SU-DHL-6 (cell line): ENCODE results near the gene C12orf60.

Experiments
- H2AFZ ChIP-seq: fragments of 200-600 bp; sonication (generic); 2 replicates; pipeline ENCODE4 v1.6.1; 2014; ENCODE audit warnings: low read depth, mild to moderate bottlenecking, moderate library complexity, mixed read lengths, antibody characterized with exemption, low read length; ENCODE audit not compliant: severe bottlenecking
- H3F3A ChIP-seq: fragments of 200-600 bp; shearing (Covaris generic); 2 replicates; pipeline ENCODE4 v1.6.0; 2016; ENCODE audit warnings: antibody characterized with exemption, mild to moderate bottlenecking; ENCODE audit not compliant: insufficient read depth
- H3K27ac ChIP-seq: fragments of 200-600 bp; sonication (generic); 2 replicates; pipeline ENCODE4 v1.5.1; 2016; ENCODE audit warnings: low read depth, mild to moderate bottlenecking, low read length, moderate library complexity, mixed read lengths
- H3K27me3 ChIP-seq: fragments of 200-600 bp; sonication (generic), shearing (Covaris generic); 2 replicates; pipeline ENCODE4 v1.6.0; 2014; ENCODE audit warnings: mild to moderate bottlenecking, low read length
- H3K36me3 ChIP-seq: fragments of 200-600 bp; sonication (generic); 2 replicates; pipeline ENCODE4 v1.6.1; 2014; ENCODE audit warnings: mild to moderate bottlenecking, low read length, mixed read lengths
- H3K4me2 ChIP-seq: fragments of 300-600, 200-600 bp; shearing (Covaris generic), sonication (generic); 2 replicates; pipeline ENCODE4 v1.6.0; 2014; ENCODE audit warnings: low read length, low read depth, mild to moderate bottlenecking; ENCODE audit not compliant: poor library complexity, severe bottlenecking
- H3K4me3 ChIP-seq: fragments of 200-600 bp; sonication (generic); 2 replicates; pipeline ENCODE4 v1.5.1; 2014; ENCODE audit warnings: antibody characterized with exemption, low read length, mild to moderate bottlenecking, mixed read lengths; ENCODE audit not compliant: insufficient read depth, poor library complexity, severe bottlenecking
- H3K79me2 ChIP-seq: fragments of 200-600 bp; sonication (generic); 2 replicates; pipeline ENCODE4 v1.6.1; 2014; ENCODE audit warnings: mild to moderate bottlenecking, low read length, moderate library complexity; ENCODE audit not compliant: insufficient read depth
- H3K9ac ChIP-seq: fragments of 200-600 bp; sonication (generic); 2 replicates; pipeline ENCODE4 v1.7.0; 2014; ENCODE audit warnings: mild to moderate bottlenecking, low read length
- H3K9me2 ChIP-seq: fragments of 200-600 bp; sonication (generic); replicated peaks from 2 replicates; pipeline ENCODE4 v1.6.1; 2014; ENCODE audit warnings: low read length; ENCODE audit not compliant: insufficient read depth
- H3K9me3 ChIP-seq: fragments of 200-600 bp; sonication (generic); 2 replicates; pipeline ENCODE4 v1.6.1; 2014; ENCODE audit warnings: low read length, mixed read lengths; ENCODE audit not compliant: insufficient read depth
- H4K20me1 ChIP-seq: fragments of 200-600 bp; sonication (generic); 2 replicates; pipeline ENCODE4 v1.6.1; 2014; ENCODE audit warnings: low read depth, mild to moderate bottlenecking, antibody characterized with exemption, low read length, moderate library complexity, mixed read lengths
- CTCF ChIP-seq: fragments of 200-600 bp; sonication (generic); IDR thresholded peaks from one replicate; pipeline ENCODE4 v1.5.1; 2017; ENCODE audit warnings: antibody characterized with exemption, mild to moderate bottlenecking, low read length, moderate library complexity; ENCODE audit not compliant: insufficient read depth, poor library complexity, severe bottlenecking
- EZH2phosphoT487 ChIP-seq: fragments of 200-600 bp; sonication (generic), shearing (Covaris generic); conservative IDR thresholded peaks from 2 replicates; pipeline ENCODE4 v1.6.1; 2018; ENCODE audit warnings: mild to moderate bottlenecking, antibody characterized with exemption, low read length, moderate library complexity, mixed read lengths

The C12orf60 gene

GRCh38 chr12:14782756-14783155, 20.7 kb upstream of the C12orf60 start:
- Histone ChIP-seq H4K20me1 (no peaks in the 10 kb centered on the region), H3K9me2 (no peaks in the 10 kb centered on the region), H3K79me2 (no peaks in the 10 kb centered on the region), H3K27me3 (no peaks in the 10 kb centered on the region), H3K27ac (no peak overlapping the region), H3K9ac (no peak overlapping the region), H3F3A (peaks cover 9% of the 10 kb centered on the region; the same call in 1 of the 2 replicates), H3K4me3 (no peak overlapping the region), H3K36me3 (peaks cover 24% of the 10 kb centered on the region), H2AFZ (no peak overlapping the region), H3K9me3 (no peaks in the 10 kb centered on the region), H3K4me2 (no peak overlapping the region)
- TF ChIP-seq CTCF, result no peak
- TF ChIP-seq EZH2phosphoT487, result no peak

- H3K4me3 ChIP-seq, result no peak overlapping the region
- no peaks in the 10 kb centered on the region for H3K79me2 ChIP-seq
- no peaks in the 10 kb centered on the region for H3K9me3 ChIP-seq
- no peak overlapping the region for H3K9ac ChIP-seq
- peaks cover 9% of the 10 kb centered on the region; the same call in 1 of the 2 replicates for H3F3A ChIP-seq
- H3K4me2 ChIP-seq, result no peak overlapping the region
- no peaks in the 10 kb centered on the region for H3K9me2 ChIP-seq
- H3K27me3 ChIP-seq, result no peaks in the 10 kb centered on the region
- no peak overlapping the region for H2AFZ ChIP-seq
- peaks cover 33% of the 10 kb centered on the region for H3K36me3 ChIP-seq
- no peaks in the 10 kb centered on the region for H4K20me1 ChIP-seq
- H3K27ac ChIP-seq, result no peak overlapping the region
- TF ChIP-seq EZH2phosphoT487 (no peak), CTCF (no peak)
These were observed 19.0 kb upstream of the C12orf60 start for GRCh38 chr12:14784471-14784870.

GRCh38 chr12:14785568-14785967, 17.9 kb upstream of the C12orf60 start:
- no peak overlapping the region for H3K9ac ChIP-seq
- peaks cover 9% of the 10 kb centered on the region; the same call in 1 of the 2 replicates for H3F3A ChIP-seq
- no peaks in the 10 kb centered on the region for H3K27me3 ChIP-seq
- no peak overlapping the region for H3K27ac ChIP-seq
- no peaks in the 10 kb centered on the region for H3K79me2 ChIP-seq
- H3K4me2 ChIP-seq, result no peak overlapping the region
- H3K9me3 ChIP-seq, result no peaks in the 10 kb centered on the region
- TF ChIP-seq CTCF (no peak), EZH2phosphoT487 (no peak)
- H4K20me1 ChIP-seq, result no peaks in the 10 kb centered on the region
- peaks cover 44% of the 10 kb centered on the region for H3K36me3 ChIP-seq
- no peak overlapping the region for H2AFZ ChIP-seq
- H3K9me2 ChIP-seq, result no peaks in the 10 kb centered on the region
- H3K4me3 ChIP-seq, result no peak overlapping the region

GRCh38 chr12:14795028-14795448, 8.4 kb upstream of the C12orf60 start:
- Histone ChIP-seq H3K27me3 (no peaks in the 10 kb centered on the region), H4K20me1 (0 out of 2 replicates have a peak, but pooled peaks cover 5% of the 10 kb centered on the region), H3K79me2 (peaks cover 28% of the 10 kb centered on the region), H2AFZ (no peak overlapping the region), H3F3A (no peaks in the 10 kb centered on the region; the same call in 1 of the 2 replicates), H3K27ac (no peak overlapping the region), H3K9me2 (no peaks in the 10 kb centered on the region), H3K9ac (no peak overlapping the region), H3K4me2 (no peak overlapping the region), H3K9me3 (no peaks in the 10 kb centered on the region), H3K36me3 (peaks cover 84% of the 10 kb centered on the region), H3K4me3 (no peak overlapping the region)
- TF ChIP-seq EZH2phosphoT487 (no peak), CTCF (no peak)
